BLaER1 treated with 17β-estradiol and CSF1 and Interleukin-3, amounts not matched to agents 10 nM and 100 nM (cell line): Measurements from ENCODE around the gene PRMT9.

Source experiments
- H3K27ac ChIP-seq, 11 experiments: shearing (Covaris generic); formaldehyde crosslinking; 2 replicates each; pipeline ENCODE4 v1.8.1; 2022
- H3K27me3 ChIP-seq, 11 experiments: shearing (Covaris generic); formaldehyde crosslinking; 2 replicates each; pipeline ENCODE4 v1.8.1; 2022
- H3K36me3 ChIP-seq, 11 experiments: shearing (Covaris generic); formaldehyde crosslinking; 2 replicates each; pipeline ENCODE4 v1.8.1; 2022
- H3K4me1 ChIP-seq, 10 experiments: shearing (Covaris generic); formaldehyde crosslinking; 2 replicates each; pipeline ENCODE4 v1.8.1; 2022
- H3K4me2 ChIP-seq, 11 experiments: shearing (Covaris generic); formaldehyde crosslinking; 2 replicates each; pipeline ENCODE4 v1.8.1; 2022
- H3K4me3 ChIP-seq, 10 experiments: shearing (Covaris generic); formaldehyde crosslinking; 2 replicates each; pipeline ENCODE4 v1.8.1; 2022
- H3K9ac ChIP-seq, 11 experiments: shearing (Covaris generic); formaldehyde crosslinking; 2 replicates each; pipeline ENCODE4 v1.8.1; 2022
- H3K9me3 ChIP-seq, 11 experiments: shearing (Covaris generic); formaldehyde crosslinking; replicated peaks in 1 of 11; 2 replicates each; pipeline ENCODE4 v1.8.1; 2022
- H4K20me1 ChIP-seq, 11 experiments: shearing (Covaris generic); formaldehyde crosslinking; 2 replicates each; pipeline ENCODE4 v1.8.1; 2022
- Cebpa-rat ChIP-seq, 11 experiments: shearing (Covaris generic); IDR thresholded peaks; 2 replicates each; pipeline ENCODE4 v1.8.1; 2022

Gene PRMT9

DNA sequence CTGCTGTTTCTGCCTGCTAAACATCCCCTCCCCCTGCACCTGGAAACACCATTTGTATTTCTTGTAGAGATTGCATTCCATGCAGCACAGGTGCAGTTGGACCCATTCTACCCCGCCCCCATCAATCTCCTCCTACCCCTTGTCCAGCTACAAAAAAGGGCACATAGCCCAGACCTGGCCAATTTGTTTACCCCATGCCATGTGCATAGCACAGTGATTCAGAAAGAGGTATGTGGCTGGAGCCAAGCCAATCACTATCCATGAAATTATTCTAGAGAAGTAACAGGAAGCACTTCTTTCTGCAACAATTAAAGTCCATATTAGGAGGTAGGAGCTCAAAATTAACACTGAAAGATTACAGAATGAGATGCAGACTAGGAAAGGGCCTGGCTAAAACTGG is 87.0 kb downstream of the PRMT9 start:
- Histone ChIP-seq H3K9ac (no peak overlapping the region), H3K36me3 (no peaks in the 10 kb centered on the region), H3K4me3 (no peak overlapping the region), H3K9me3 (no peaks in the 10 kb centered on the region), H3K27ac (no peak overlapping the region), H3K27me3 (no peaks in the 10 kb centered on the region), H3K4me1 (no peaks in the 10 kb centered on the region), H3K4me2 (no peak overlapping the region), H4K20me1 (no peaks in the 10 kb centered on the region)
- TF ChIP-seq Cebpa-rat (IDR thresholded peaks at IDR 0.05): no peak

GRCh38 chr4:147596377-147596776 is 87.6 kb downstream of the PRMT9 start:
- no peak for TF ChIP-seq Cebpa-rat (IDR thresholded peaks at IDR 0.05)
- no peak overlapping the region for H3K27ac ChIP-seq
- no peak overlapping the region for H3K9ac ChIP-seq

GRCh38 chr4:147594578-147594977 is 89.4 kb downstream of the PRMT9 start:
- H3K4me1 ChIP-seq: peaks cover 0 to 2% (median 0%) of the 10 kb centered on the region in 10 experiments; a peak in 2 of 20 replicates
- H3K9ac ChIP-seq: no peak overlapping the region
- H3K9me3 ChIP-seq: no peaks in the 10 kb centered on the region
- no peak overlapping the region for H3K4me2 ChIP-seq
- H3K4me3 ChIP-seq: no peak overlapping the region
- TF ChIP-seq Cebpa-rat (IDR thresholded peaks at IDR 0.05): no peak
- H3K27ac ChIP-seq: no peak overlapping the region
- no peaks in the 10 kb centered on the region for H3K27me3 ChIP-seq
- H3K36me3 ChIP-seq: no peaks in the 10 kb centered on the region
- H4K20me1 ChIP-seq: no peaks in the 10 kb centered on the region

More at GRCh38 chr4:147596377-147596776, 87.6 kb downstream of the PRMT9 start:
- Histone ChIP-seq H3K36me3 (no peaks in the 10 kb centered on the region), H3K9me3 (no peaks in the 10 kb centered on the region), H3K4me2 (no peak overlapping the region), H3K4me3 (no peak overlapping the region), H3K4me1 (no peaks in the 10 kb centered on the region), H3K27me3 (no peaks in the 10 kb centered on the region), H4K20me1 (no peaks in the 10 kb centered on the region)

DNA sequence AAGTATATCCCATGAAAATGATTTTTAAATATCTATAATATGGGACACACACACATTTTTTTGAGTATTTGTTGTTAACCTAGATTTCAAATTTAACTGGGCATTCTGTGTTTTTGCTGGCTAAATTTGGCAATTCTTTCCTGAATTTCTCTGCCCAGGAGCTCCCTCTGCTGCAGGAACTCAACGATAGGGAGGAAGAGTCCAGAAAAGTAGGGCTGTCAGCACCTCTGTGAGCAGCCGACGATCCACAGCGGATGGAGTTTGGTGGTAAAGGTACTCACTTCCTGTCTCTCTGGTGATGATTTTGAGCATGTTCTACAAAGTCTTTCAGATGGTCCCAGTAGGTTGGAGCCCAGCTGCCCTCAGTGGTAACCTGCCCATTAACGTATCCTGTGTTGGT is 89.9 kb downstream of the PRMT9 start:
- Histone ChIP-seq H3K27me3 (no peaks in the 10 kb centered on the region), H3K9me3 (no peaks in the 10 kb centered on the region), H3K36me3 (no peaks in the 10 kb centered on the region), H3K9ac (no peak overlapping the region), H3K27ac (no peak overlapping the region), H3K4me1 (peaks cover 0 to 4% (median 0%) of the 10 kb centered on the region in 10 experiments; a peak in 2 of 20 replicates), H3K4me2 (no peak overlapping the region), H3K4me3 (no peak overlapping the region), H4K20me1 (no peaks in the 10 kb centered on the region)
- TF ChIP-seq Cebpa-rat (IDR thresholded peaks at IDR 0.05): no peak

- H3K36me3 ChIP-seq: no peaks in the 10 kb centered on the region
- no peaks in the 10 kb centered on the region for H4K20me1 ChIP-seq
- H3K4me1 ChIP-seq: peaks cover 0 to 4% (median 0%) of the 10 kb centered on the region in 10 experiments; a peak in 2 of 20 replicates
- no peak overlapping the region for H3K27ac ChIP-seq
- no peaks in the 10 kb centered on the region for H3K9me3 ChIP-seq
- H3K4me3 ChIP-seq: no peak overlapping the region
- no peak for TF ChIP-seq Cebpa-rat (IDR thresholded peaks at IDR 0.05)
- H3K27me3 ChIP-seq: no peaks in the 10 kb centered on the region
- no peak overlapping the region for H3K4me2 ChIP-seq
- 0 out of 22 replicates have a peak overlapping the region, but pooled peaks of 1 of the 11 experiments have one; percentile 41 for H3K9ac ChIP-seq
Measured at GRCh38 chr4:147591106-147591505, 92.9 kb downstream of the PRMT9 start.

GRCh38 chr4:147590249-147590920 is 93.6 kb downstream of the PRMT9 start:
- TF ChIP-seq Cebpa-rat (IDR thresholded peaks at IDR 0.05): no peak
- H3K36me3 ChIP-seq: no peaks in the 10 kb centered on the region
- H4K20me1 ChIP-seq: no peaks in the 10 kb centered on the region
- no peak overlapping the region for H3K9ac ChIP-seq
- H3K4me3 ChIP-seq: no peak overlapping the region
- no peak overlapping the region for H3K4me2 ChIP-seq
- H3K9me3 ChIP-seq: peaks cover 0 to under 1% (median 0%) of the 10 kb centered on the region in 11 experiments; a peak in 2 of 22 replicates
- no peaks in the 10 kb centered on the region for H3K27me3 ChIP-seq
- no peak overlapping the region for H3K27ac ChIP-seq
- peaks cover 0 to 4% (median 0%) of the 10 kb centered on the region in 10 experiments; a peak in 2 of 20 replicates for H3K4me1 ChIP-seq

- no peak for TF ChIP-seq Cebpa-rat (IDR thresholded peaks at IDR 0.05)
- Histone ChIP-seq H4K20me1 (no peaks in the 10 kb centered on the region), H3K9ac (no peak overlapping the region; a peak in 1 of 22 replicates)
Measured at GRCh38 chr4:147589586-147589985, 94.4 kb downstream of the PRMT9 start.

More at GRCh38 chr4:147589586-147589985, 94.4 kb downstream of the PRMT9 start:
- Histone ChIP-seq H3K36me3 (no peaks in the 10 kb centered on the region), H3K27me3 (no peaks in the 10 kb centered on the region), H3K4me1 (peaks cover 0 to 4% (median 0%) of the 10 kb centered on the region in 10 experiments; a peak in 2 of 20 replicates), H3K4me2 (no peak overlapping the region), H3K27ac (no peak overlapping the region), H3K9me3 (peaks cover 0 to 8% (median 4%) of the 10 kb centered on the region in 11 experiments; a peak in 14 of 22 replicates), H3K4me3 (no peak overlapping the region)
